ENCODE measurements around the gene SH3GL1. TPM values are rescaled to one million over a fixed set of nuclear protein-coding genes. Genes with fewer than 3 reads are reported as not detected.
A peak's percentile ranks its signal among the peaks of the same experiment; 100 is the strongest.

Gene SH3GL1
- total RNA-seq, 4 donors from 2014 or later: 16.5 to 63.2 (median 34.2) TPM

DNA sequence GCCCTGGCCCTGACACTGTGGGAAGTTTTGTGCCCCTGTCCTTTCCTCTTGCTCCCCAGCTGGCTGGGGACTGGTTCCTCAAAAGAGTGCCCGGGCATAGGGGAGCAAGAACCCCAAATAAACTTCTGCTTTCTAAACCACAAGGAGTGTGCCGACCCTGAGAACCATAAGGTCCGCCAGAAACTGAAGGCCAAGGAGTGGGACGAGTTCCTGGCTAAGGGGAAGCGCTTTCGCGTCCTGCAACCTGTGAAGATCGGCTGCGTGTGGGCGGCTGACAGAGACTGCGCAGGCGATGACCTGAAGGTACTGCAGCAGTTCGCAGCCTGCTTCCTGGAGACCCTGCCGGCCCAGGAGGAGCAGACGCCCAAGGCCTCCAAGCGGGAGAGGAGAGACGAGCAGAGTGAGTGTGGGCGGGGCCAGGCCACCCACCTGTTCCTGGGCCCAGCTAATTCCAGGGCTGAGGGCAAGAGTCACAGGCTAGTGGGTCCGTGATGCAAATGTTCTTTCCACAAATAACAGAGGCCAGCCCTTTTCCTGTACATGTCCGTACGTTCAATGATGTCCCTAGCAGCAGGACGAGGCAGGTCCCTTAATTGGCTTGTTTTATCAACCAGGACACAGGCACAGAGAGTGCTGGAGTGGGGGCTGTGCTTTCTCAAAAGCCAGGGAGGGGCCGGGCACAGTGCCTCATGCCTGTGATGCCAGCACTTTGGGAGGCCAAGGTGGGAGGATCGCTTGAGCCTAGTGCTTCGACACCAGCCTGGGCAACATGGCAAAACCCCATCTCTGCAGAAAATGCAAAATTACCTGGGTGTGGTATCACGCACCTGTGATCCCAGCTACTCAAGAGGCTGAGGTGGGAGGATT lies 31.7 kb upstream of the SH3GL1 start:
- WGBS, 2 donors (ENCODE audit: low coverage in 1 of 2): 81 to 100% methylated on average over 1 to 25 of the region's 26 CpGs
- no peak for TF ChIP-seq POLR2A (IDR thresholded peaks at IDR 0.05)
- TF ChIP-seq POLR2AphosphoS5 (IDR thresholded peaks at IDR 0.05): no peak
- no peak for TF ChIP-seq EP300 (IDR thresholded peaks at IDR 0.05; ENCODE audit: low read depth)
- TF ChIP-seq, protein P1, sequence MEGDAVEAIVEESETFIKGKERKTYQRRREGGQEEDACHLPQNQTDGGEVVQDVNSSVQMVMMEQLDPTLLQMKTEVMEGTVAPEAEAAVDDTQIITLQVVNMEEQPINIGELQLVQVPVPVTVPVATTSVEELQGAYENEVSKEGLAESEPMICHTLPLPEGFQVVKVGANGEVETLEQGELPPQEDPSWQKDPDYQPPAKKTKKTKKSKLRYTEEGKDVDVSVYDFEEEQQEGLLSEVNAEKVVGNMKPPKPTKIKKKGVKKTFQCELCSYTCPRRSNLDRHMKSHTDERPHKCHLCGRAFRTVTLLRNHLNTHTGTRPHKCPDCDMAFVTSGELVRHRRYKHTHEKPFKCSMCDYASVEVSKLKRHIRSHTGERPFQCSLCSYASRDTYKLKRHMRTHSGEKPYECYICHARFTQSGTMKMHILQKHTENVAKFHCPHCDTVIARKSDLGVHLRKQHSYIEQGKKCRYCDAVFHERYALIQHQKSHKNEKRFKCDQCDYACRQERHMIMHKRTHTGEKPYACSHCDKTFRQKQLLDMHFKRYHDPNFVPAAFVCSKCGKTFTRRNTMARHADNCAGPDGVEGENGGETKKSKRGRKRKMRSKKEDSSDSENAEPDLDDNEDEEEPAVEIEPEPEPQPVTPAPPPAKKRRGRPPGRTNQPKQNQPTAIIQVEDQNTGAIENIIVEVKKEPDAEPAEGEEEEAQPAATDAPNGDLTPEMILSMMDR (IDR thresholded peaks at IDR 0.05): no peak
- H3K36me3 ChIP-seq: peaks cover 0 to 5% (median 2%) of the 10 kb centered on the region in 4 donors
- intact Hi-C loops (cut with DNase I; ENCODE audit: low total_unique reads) (loop anchor here (10.0 kb wide), 1 partner anchor 163 kb away; no protein-coding TSS in a partner anchor), in situ Hi-C loops (cut with MboI; ENCODE audit: low pct_ligation_motif_present in 1 of 4, low pct_unique_long_range_greater_than_20kb in 1 of 4, low sequenced_read_pairs in 3 of 4) (no loop called here)
- no peaks in the 10 kb centered on the region for H3K9me3 ChIP-seq
- H3K27ac ChIP-seq: peak overlapping the region in 1 of 4 donors; percentile 55
- DNase-seq: no peak
- no peaks in the 10 kb centered on the region for H3K4me1 ChIP-seq
- H3K4me3 ChIP-seq: no peak overlapping the region
- no peaks in the 10 kb centered on the region for H3K27me3 ChIP-seq

DNA sequence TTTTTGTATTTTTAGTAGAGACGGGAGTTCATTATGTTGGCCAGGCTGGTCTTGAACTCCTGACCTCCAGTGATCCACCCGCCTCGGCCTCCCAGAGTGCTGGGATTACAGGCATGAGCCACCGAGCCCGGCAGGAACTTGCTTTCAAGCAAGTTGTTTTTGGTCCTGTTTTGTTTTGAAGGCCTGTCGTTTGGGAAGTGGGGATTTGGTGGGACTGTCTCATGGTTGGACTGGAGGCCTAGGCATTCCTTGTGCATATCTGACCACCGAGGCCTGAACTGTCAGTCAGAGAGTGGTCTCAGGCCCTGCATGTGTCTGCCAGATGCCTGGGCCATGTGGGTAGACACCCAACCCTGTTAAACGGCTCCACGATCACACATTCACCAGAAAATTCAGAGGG lies 30.9 kb upstream of the SH3GL1 start:
- Histone ChIP-seq H3K27ac (peak overlapping the region in 1 of 4 donors; percentile 55), H3K36me3 (peaks cover 0 to 5% (median 2%) of the 10 kb centered on the region in 4 donors), H3K4me3 (no peak overlapping the region), H3K9me3 (no peaks in the 10 kb centered on the region), H3K27me3 (no peaks in the 10 kb centered on the region), H3K4me1 (no peaks in the 10 kb centered on the region)
- TF ChIP-seq EP300 (IDR thresholded peaks at IDR 0.05; ENCODE audit: low read depth): no peak
- TF ChIP-seq, protein P1 (IDR thresholded peaks at IDR 0.05): no peak
- TF ChIP-seq POLR2A (IDR thresholded peaks at IDR 0.05): no peak
- TF ChIP-seq POLR2AphosphoS5 (IDR thresholded peaks at IDR 0.05): no peak
- intact Hi-C loops (cut with DNase I; ENCODE audit: low total_unique reads): loop anchor here (10.0 kb wide), 1 partner anchor 164 kb away; no protein-coding TSS in a partner anchor
- DNase-seq: no peak
- in situ Hi-C loops (cut with MboI; ENCODE audit: low pct_ligation_motif_present in 1 of 4, low pct_unique_long_range_greater_than_20kb in 1 of 4, low sequenced_read_pairs in 3 of 4): no loop called here
- 86% methylated on average over 9 of the region's 9 CpGs; no CpG with 5 or more reads in 1 of the 2 donors for WGBS, 2 donors (ENCODE audit: low coverage in 1 of 2)

DNA sequence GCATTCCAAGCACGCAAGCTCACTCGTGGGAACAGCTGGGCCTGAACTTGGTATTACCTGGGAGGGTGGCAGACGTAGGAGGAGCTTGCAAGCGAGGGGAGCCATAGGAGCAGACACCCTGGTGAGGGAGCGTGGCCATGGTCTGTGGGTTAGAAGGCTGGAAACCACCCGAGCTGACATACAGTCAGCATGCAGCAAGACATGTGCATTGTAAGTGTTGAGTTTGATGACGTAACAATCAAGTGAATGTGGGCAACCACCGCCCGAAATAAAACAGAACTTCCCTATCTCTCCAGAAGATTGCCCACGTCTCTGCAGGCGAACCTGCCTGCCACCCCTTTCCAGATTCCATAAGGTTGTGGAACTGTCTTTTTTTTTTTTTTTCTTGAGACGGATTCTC lies 30.4 kb upstream of the SH3GL1 start:
- 77 to 87% methylated on average over 7 to 12 of the region's 12 CpGs for WGBS, 2 donors (ENCODE audit: low coverage in 1 of 2)
- no peak for DNase-seq
- TF ChIP-seq POLR2A (IDR thresholded peaks at IDR 0.05) (no peak), POLR2AphosphoS5 (IDR thresholded peaks at IDR 0.05) (no peak), EP300 (IDR thresholded peaks at IDR 0.05; ENCODE audit: low read depth) (no peak)

DNA sequence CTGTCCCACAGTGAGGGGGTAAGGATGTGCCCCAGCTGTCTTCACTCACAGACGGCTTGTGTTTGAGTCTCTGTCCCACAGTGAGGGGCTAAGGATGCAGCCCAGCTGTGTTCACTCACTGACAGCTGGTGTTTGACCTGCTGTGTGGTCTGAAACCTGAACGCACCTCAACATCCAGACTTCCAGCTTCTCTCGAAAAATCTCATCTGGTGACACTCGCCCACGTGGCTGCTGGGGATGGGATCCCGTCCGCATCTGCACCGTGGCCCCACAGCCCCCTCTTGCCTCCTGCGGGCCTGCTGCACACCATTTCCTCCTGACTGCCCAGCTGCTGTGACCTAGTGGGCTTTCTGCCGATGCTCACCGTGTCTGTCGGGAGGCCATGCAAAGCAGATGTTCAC lies 29.4 kb upstream of the SH3GL1 start:
- TF ChIP-seq, protein P1 (IDR thresholded peaks at IDR 0.05): no peak
- no peak for TF ChIP-seq POLR2A (IDR thresholded peaks at IDR 0.05)
- TF ChIP-seq EP300 (IDR thresholded peaks at IDR 0.05; ENCODE audit: low read depth): no peak
- no peak for TF ChIP-seq POLR2AphosphoS5 (IDR thresholded peaks at IDR 0.05)
- DNase-seq: no peak
- Histone ChIP-seq H3K9me3 (no peaks in the 10 kb centered on the region), H3K27me3 (no peaks in the 10 kb centered on the region), H3K36me3 (peaks cover 0 to 5% (median 2%) of the 10 kb centered on the region in 4 donors), H3K27ac (no peak overlapping the region), H3K4me3 (no peak overlapping the region), H3K4me1 (no peaks in the 10 kb centered on the region)
- in situ Hi-C loops (cut with MboI; ENCODE audit: low pct_ligation_motif_present in 1 of 4, low pct_unique_long_range_greater_than_20kb in 1 of 4, low sequenced_read_pairs in 3 of 4) (no loop called here), intact Hi-C loops (cut with DNase I; ENCODE audit: low total_unique reads) (loop anchor here (10.0 kb wide), 1 partner anchor 165 kb away; no protein-coding TSS in a partner anchor)
- 81 to 92% methylated on average over 5 to 12 of the region's 12 CpGs for WGBS, 2 donors (ENCODE audit: low coverage in 1 of 2)

More for the DNA sequence above, 30.4 kb upstream of the SH3GL1 start:
- Histone ChIP-seq H3K36me3 (peaks cover 0 to 5% (median 2%) of the 10 kb centered on the region in 4 donors), H3K27ac (peak overlapping the region in 1 of 4 donors; percentile 55), H3K27me3 (no peaks in the 10 kb centered on the region), H3K4me3 (no peak overlapping the region), H3K9me3 (no peaks in the 10 kb centered on the region), H3K4me1 (no peaks in the 10 kb centered on the region)
- intact Hi-C loops (cut with DNase I; ENCODE audit: low total_unique reads): loop anchor here (10.0 kb wide), 1 partner anchor 164 kb away; no protein-coding TSS in a partner anchor
- in situ Hi-C loops (cut with MboI; ENCODE audit: low pct_ligation_motif_present in 1 of 4, low pct_unique_long_range_greater_than_20kb in 1 of 4, low sequenced_read_pairs in 3 of 4): no loop called here
